HepG2 (cell line): ENCODE results near the gene RNF208. TPM values are rescaled to one million over a fixed set of nuclear protein-coding genes. Genes with fewer than 3 reads are reported as not detected.

Experiments
- AKAP8 ChIP-seq: sonication (generic); formaldehyde crosslinking; IDR thresholded peaks from 2 replicates; pipeline ENCODE4 v1.5.1; 2020; ENCODE audit warnings: mild to moderate bottlenecking, missing genetic modification reagents
- CAMTA2 ChIP-seq: sonication (generic); formaldehyde crosslinking; IDR thresholded peaks from 2 replicates; pipeline ENCODE4 v1.4.0; 2020; ENCODE audit warnings: mild to moderate bottlenecking, missing genetic modification reagents, borderline replicate concordance
- MED8 ChIP-seq: sonication (generic); formaldehyde crosslinking; IDR thresholded peaks from 2 replicates; pipeline ENCODE4 v1.8.1; 2023; ENCODE audit warnings: mild to moderate bottlenecking, missing genetic modification reagents; ENCODE audit not compliant: insufficient replicate concordance
- NFKB2 ChIP-seq: sonication (generic); formaldehyde crosslinking; IDR thresholded peaks from 2 replicates; pipeline ENCODE4 v1.4.0; 2020; ENCODE audit warnings: missing genetic modification reagents, borderline replicate concordance
- SNAPC4 ChIP-seq: sonication (generic); formaldehyde crosslinking; IDR thresholded peaks from 2 replicates; pipeline ENCODE4 v1.4.0; 2020; ENCODE audit warnings: mild to moderate bottlenecking, missing genetic modification reagents
- TBX2 ChIP-seq: sonication (generic); formaldehyde crosslinking; IDR thresholded peaks from 2 replicates; pipeline ENCODE4 v1.5.0; 2020; ENCODE audit warnings: missing genetic modification reagents, mild to moderate bottlenecking, borderline replicate concordance
- ZNF225 ChIP-seq: sonication (generic); formaldehyde crosslinking; IDR thresholded peaks from 2 replicates; pipeline ENCODE4 v1.4.0; 2020; ENCODE audit warnings: mild to moderate bottlenecking, missing genetic modification reagents
- ZNF264 ChIP-seq: sonication (generic); formaldehyde crosslinking; IDR thresholded peaks from 2 replicates; pipeline ENCODE4 v1.4.0; 2020; ENCODE audit warnings: missing genetic modification reagents
- ZNF687 ChIP-seq: sonication (generic); formaldehyde crosslinking; IDR thresholded peaks from 2 replicates; pipeline ENCODE4 v1.5.1; 2020; ENCODE audit warnings: mild to moderate bottlenecking, missing genetic modification reagents, moderate library complexity
- polyA plus RNA-seq, 8 experiments: library from polyadenylated mRNA; depleted of rRNA in 3 of 8; stranded (reverse) in 7 of 8; unstranded in 1 of 8; fragments of >200 nt; fragmentation: Illumina TruSeq in 4 of 8; extraction: Trizol in 4 of 8; gene quantifications; 2 replicates each; pipeline versions ENCODE4 v1.2.1 to v1.2.3, GENCODE V29; 2011 to 2016; ENCODE audit warnings: low read depth in 4 of 8, missing spikeins in 1 of 8, mixed read lengths in 1 of 8; ENCODE audit not compliant: insufficient read depth in 1 of 8
- total RNA-seq, 5 experiments: library from RNA; depleted of rRNA; stranded (reverse); fragments of >200 nt; fragmentation: Illumina TruSeq; extraction: Trizol; gene quantifications; 2 replicates each; pipeline ENCODE4 v1.2.3, GENCODE V29; 2016; ENCODE audit warnings: low read depth in 1 of 5
- TF ChIP-seq, protein P1 (sequence below): IDR thresholded peaks from 2 replicates; pipeline ENCODE4 v1.6.1; 2016; ENCODE audit warnings: mild to moderate bottlenecking
- TF ChIP-seq, protein P2 (sequence below): IDR thresholded peaks from 2 replicates; pipeline ENCODE4 v1.6.1; 2016; ENCODE audit warnings: missing biosample characterization, missing genetic modification reagents, low read depth
- TF ChIP-seq, protein P3 (sequence below): fragments of 450-650 bp; IDR thresholded peaks from 2 replicates; pipeline ENCODE4 v1.6.1; 2017; ENCODE audit warnings: mild to moderate bottlenecking

Gene RNF208
- total and polyA plus RNA-seq, 2 of the 13 experiments (the other 11 are each of a cell fraction or from before 2014, with no cell fraction given): 1.6 to 2.1 TPM

DNA sequence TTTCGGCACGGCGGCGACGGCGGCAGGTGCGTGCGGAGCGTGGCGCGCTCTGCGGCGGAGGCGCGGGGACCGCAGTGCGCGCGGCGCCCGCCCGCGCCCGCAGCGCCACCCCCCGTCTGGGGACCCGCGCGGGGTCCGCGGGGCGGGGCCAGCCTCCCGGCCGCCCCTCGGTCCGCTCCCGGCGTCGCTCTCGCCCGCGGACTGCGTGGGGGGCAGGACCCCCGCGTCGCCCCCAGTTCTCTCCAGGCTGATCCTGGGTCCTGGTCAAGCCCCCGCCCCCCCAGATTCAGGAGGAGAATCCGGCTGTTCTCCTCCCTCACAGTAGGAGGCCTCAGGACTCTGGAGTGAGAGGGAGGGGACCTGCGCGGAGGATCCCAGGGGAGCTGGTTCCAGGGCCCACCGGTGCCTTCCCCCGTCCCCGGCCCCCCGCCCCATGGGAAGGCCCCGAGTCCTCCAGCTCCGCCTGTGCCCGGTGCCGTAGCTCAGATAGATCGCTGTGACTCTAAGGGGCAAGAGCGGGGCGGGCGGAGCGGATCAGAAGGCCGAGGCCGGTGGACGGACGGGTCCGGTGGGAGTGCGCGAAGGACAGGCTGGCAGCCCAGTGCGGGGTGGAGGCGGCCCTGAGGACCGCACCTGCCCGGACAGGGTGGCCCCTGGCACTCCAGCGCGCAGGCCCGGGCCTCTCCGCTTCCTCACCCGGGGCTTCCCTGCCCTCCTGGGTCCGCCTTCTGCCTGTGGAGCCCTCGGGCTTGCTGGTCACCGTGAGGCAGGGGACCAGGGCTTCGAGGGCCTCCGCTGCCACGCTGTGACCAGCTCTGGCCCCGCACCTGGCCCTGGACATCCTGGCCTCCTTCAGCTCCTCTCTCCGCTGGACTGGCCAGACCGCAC is at the start of gene RNF208 (continued):
- TF ChIP-seq, protein P1, sequence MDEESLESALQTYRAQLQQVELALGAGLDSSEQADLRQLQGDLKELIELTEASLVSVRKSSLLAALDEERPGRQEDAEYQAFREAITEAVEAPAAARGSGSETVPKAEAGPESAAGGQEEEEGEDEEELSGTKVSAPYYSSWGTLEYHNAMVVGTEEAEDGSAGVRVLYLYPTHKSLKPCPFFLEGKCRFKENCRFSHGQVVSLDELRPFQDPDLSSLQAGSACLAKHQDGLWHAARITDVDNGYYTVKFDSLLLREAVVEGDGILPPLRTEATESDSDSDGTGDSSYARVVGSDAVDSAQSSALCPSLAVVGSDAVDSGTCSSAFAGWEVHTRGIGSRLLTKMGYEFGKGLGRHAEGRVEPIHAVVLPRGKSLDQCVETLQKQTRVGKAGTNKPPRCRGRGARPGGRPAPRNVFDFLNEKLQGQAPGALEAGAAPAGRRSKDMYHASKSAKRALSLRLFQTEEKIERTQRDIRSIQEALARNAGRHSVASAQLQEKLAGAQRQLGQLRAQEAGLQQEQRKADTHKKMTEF: peak; percentile 44; the same call in 1 of the 2 replicates
- no peak for TF ChIP-seq ZNF264 (CRISPR knock-in tag)
- TF ChIP-seq TBX2: peak; percentile 64
- no peak for TF ChIP-seq AKAP8 (CRISPR knock-in tag)
- no peak for TF ChIP-seq SNAPC4 (CRISPR knock-in tag)
- TF ChIP-seq MED8: peak; percentile 52
- peak; percentile 78; the same call in 1 of the 2 replicates for TF ChIP-seq ZNF687 (CRISPR knock-in tag)
- 0 out of 2 replicates have a peak, but pooled peaks have one; percentile 52 for TF ChIP-seq CAMTA2 (CRISPR knock-in tag)
- TF ChIP-seq, protein P2, sequence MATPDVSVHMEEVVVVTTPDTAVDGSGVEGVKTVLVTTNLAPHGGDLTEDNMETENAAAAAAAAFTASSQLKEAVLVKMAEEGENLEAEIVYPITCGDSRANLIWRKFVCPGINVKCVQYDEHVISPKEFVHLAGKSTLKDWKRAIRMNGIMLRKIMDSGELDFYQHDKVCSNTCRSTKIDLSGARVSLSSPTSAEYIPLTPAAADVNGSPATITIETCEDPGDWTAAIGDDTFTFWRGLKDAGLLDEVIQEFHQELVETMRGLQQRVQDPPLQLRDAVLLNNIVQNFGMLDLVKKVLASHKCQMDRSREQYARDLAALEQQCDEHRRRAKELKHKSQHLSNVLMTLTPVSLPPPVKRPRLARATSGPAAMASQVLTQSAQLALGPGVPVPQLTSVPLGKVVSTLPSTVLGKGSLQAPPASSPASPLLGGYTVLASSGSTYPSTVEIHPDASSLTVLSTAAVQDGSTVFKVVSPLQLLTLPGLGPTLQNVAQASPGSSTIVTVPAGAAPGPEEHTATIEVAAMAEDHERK (CRISPR knock-in tag): no peak
- TF ChIP-seq ZNF225 (CRISPR knock-in tag): 0 out of 2 replicates have a peak, but pooled peaks have one; percentile 72
- no peak for TF ChIP-seq NFKB2
- TF ChIP-seq, protein P3, sequence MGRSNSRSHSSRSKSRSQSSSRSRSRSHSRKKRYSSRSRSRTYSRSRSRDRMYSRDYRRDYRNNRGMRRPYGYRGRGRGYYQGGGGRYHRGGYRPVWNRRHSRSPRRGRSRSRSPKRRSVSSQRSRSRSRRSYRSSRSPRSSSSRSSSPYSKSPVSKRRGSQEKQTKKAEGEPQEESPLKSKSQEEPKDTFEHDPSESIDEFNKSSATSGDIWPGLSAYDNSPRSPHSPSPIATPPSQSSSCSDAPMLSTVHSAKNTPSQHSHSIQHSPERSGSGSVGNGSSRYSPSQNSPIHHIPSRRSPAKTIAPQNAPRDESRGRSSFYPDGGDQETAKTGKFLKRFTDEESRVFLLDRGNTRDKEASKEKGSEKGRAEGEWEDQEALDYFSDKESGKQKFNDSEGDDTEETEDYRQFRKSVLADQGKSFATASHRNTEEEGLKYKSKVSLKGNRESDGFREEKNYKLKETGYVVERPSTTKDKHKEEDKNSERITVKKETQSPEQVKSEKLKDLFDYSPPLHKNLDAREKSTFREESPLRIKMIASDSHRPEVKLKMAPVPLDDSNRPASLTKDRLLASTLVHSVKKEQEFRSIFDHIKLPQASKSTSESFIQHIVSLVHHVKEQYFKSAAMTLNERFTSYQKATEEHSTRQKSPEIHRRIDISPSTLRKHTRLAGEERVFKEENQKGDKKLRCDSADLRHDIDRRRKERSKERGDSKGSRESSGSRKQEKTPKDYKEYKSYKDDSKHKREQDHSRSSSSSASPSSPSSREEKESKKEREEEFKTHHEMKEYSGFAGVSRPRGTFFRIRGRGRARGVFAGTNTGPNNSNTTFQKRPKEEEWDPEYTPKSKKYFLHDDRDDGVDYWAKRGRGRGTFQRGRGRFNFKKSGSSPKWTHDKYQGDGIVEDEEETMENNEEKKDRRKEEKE: no peak
